WTC11 (cell line): ENCODE measurements around the gene PTPN7. TPM values are rescaled to one million over a fixed set of nuclear protein-coding genes. Genes with fewer than 3 reads are reported as not detected.

Experiments
- ATAC-seq: fragments of 200-7000 bp; cut with Tn5 transposase; 2 replicates; pipeline ENCODE4 v1.10.0; 2021; ENCODE audit warnings: mild to moderate bottlenecking, moderate library complexity
- CTCF ChIA-PET: fragments of 300-600 bp; sonication (Branson Sonifier 250); formaldehyde crosslinking; loops from one replicate; lab custom pipeline; 2021; ENCODE audit warnings: antibody characterized with exemption; lab: Charles Lee
- POLR2A ChIA-PET: fragments of 350-600 bp; sonication (Branson Sonifier 250); formaldehyde crosslinking; loops from one replicate; lab custom pipeline; 2021; ENCODE audit warnings: antibody characterized with exemption; lab: Charles Lee
- DNase-seq: peaks from one replicate; pipeline ENCODE4 v3.0.0; 2021; ENCODE audit warnings: low spot score
- H3K27ac Mint-ChIP-seq: 2 replicates; pipeline ENCODE4 v1.8.0; 2021; ENCODE audit warnings: mixed read lengths
- H3K27me3 Mint-ChIP-seq: 2 replicates; pipeline ENCODE4 v1.8.0; 2021; ENCODE audit warnings: low read depth, mild to moderate bottlenecking, moderate library complexity, mixed read lengths
- H3K36me3 Mint-ChIP-seq: 2 replicates; pipeline ENCODE4 v1.8.0; 2021; ENCODE audit warnings: mixed read lengths
- H3K4me1 Mint-ChIP-seq: 2 replicates; pipeline ENCODE4 v1.8.0; 2022; ENCODE audit warnings: mixed read lengths
- H3K4me3 Mint-ChIP-seq: 2 replicates; pipeline ENCODE4 v1.8.0; 2021; ENCODE audit warnings: mild to moderate bottlenecking, moderate library complexity, mixed read lengths
- H3K9me3 Mint-ChIP-seq: 2 replicates; pipeline ENCODE4 v1.8.0; 2021; ENCODE audit warnings: mixed read lengths
- ARID4B ChIP-seq: sonication (generic); formaldehyde crosslinking; IDR thresholded peaks from 2 replicates; pipeline ENCODE4 v1.8.0; 2023; ENCODE audit warnings: missing genetic modification reagents, mild to moderate bottlenecking, borderline replicate concordance
- ATF2 ChIP-seq: sonication (generic); formaldehyde crosslinking; IDR thresholded peaks from 2 replicates; pipeline ENCODE4 v1.8.1; 2022; ENCODE audit warnings: low read depth, missing genetic modification reagents, borderline replicate concordance
- ATF6 ChIP-seq: sonication (generic); formaldehyde crosslinking; IDR thresholded peaks from 2 replicates; pipeline ENCODE4 v1.8.1; 2023; ENCODE audit warnings: mild to moderate bottlenecking, missing genetic modification reagents
- EMX1 ChIP-seq: fragments of 250-450 bp; sonication (Bioruptor Pico); IDR thresholded peaks from 2 replicates; pipeline ENCODE4 v1.8.0; 2021; ENCODE audit warnings: mild to moderate bottlenecking
- NFATC4 ChIP-seq: fragments of 250-450 bp; sonication (Bioruptor Pico); IDR thresholded peaks from 2 replicates; pipeline ENCODE4 v1.9.0; 2021; ENCODE audit warnings: mild to moderate bottlenecking
- NFE2L1 ChIP-seq: sonication (generic); formaldehyde crosslinking; IDR thresholded peaks from 2 replicates; pipeline ENCODE4 v1.8.1; 2023; ENCODE audit warnings: missing genetic modification reagents
- NFYB ChIP-seq: sonication (generic); formaldehyde crosslinking; conservative IDR thresholded peaks from 2 replicates; pipeline ENCODE4 v1.8.0; 2022; ENCODE audit warnings: low read depth, missing genetic modification reagents
- NR1H2 ChIP-seq: sonication (generic); formaldehyde crosslinking; IDR thresholded peaks from 2 replicates; pipeline ENCODE4 v1.9.0; 2021; ENCODE audit warnings: mild to moderate bottlenecking, moderate library complexity, missing genetic modification reagents
- OVOL2 ChIP-seq: fragments of 250-450 bp; sonication (Bioruptor Pico); IDR thresholded peaks from 2 replicates; pipeline ENCODE4 v1.9.0; 2021; ENCODE audit warnings: mild to moderate bottlenecking, borderline replicate concordance
- RELA ChIP-seq: sonication (generic); formaldehyde crosslinking; IDR thresholded peaks from 2 replicates; pipeline ENCODE4 v1.8.1; 2022; ENCODE audit warnings: missing genetic modification reagents, mild to moderate bottlenecking, borderline replicate concordance
- SP1 ChIP-seq: sonication (generic); formaldehyde crosslinking; conservative IDR thresholded peaks from 2 replicates; pipeline ENCODE4 v1.8.1; 2022; ENCODE audit warnings: missing genetic modification reagents
- TEAD1 ChIP-seq: sonication (generic); formaldehyde crosslinking; IDR thresholded peaks from 2 replicates; pipeline ENCODE4 v1.8.0; 2022; ENCODE audit warnings: mild to moderate bottlenecking, missing genetic modification reagents
- ZNF138 ChIP-seq: sonication (generic); formaldehyde crosslinking; conservative IDR thresholded peaks from 2 replicates; pipeline ENCODE4 v1.8.1; 2022; ENCODE audit warnings: mild to moderate bottlenecking, moderate library complexity, missing genetic modification reagents
- ZNF423 ChIP-seq: fragments of 250-450 bp; sonication (Bioruptor Pico); IDR thresholded peaks from 2 replicates; pipeline ENCODE4 v2.1.2; 2022; ENCODE audit warnings: mild to moderate bottlenecking, moderate library complexity
- total RNA-seq: library from RNA; stranded (reverse); gene quantifications from 3 replicates; pipeline ENCODE4 v1.2.3, GENCODE V29; 2021
- TF ChIP-seq, protein P1 (sequence below): fragments of 250-450 bp; sonication (Bioruptor Pico); IDR thresholded peaks from 2 replicates; pipeline ENCODE4 v2.1.2; 2022; ENCODE audit warnings: mild to moderate bottlenecking, moderate library complexity
- TF ChIP-seq, protein P2 (sequence below): sonication (generic); formaldehyde crosslinking; conservative IDR thresholded peaks from 2 replicates; pipeline ENCODE4 v1.8.1; 2023; ENCODE audit warnings: mild to moderate bottlenecking, low read depth, missing genetic modification reagents, moderate library complexity
- TF ChIP-seq, protein P3 (sequence below): sonication (generic); formaldehyde crosslinking; IDR thresholded peaks from 2 replicates; pipeline ENCODE4 v1.8.0; 2022; ENCODE audit warnings: mild to moderate bottlenecking, missing genetic modification reagents

PTPN7 gene
- total RNA-seq, 1 experiment from 2014 or later: 0.98 TPM

DNA sequence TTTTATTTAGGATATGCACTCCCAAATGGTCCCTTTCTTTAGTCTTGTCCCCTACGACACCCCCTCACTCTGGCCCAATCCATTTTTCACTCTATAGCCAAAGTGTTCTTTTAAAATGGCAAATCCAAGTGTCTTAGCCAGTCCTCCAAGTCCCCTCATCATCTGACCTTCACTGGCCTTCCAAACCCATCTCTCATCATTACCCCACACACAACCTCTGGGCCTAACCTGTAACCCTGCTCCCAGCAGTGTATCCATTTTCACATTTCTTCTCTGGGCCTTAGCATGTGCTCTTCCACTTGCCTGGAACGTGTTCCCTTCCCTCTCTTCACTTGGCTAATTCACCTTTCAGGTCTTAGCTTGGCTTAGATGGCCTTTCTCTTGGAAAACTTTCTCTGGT lies 9.4 kb downstream of the PTPN7 start (continued):
- no peak for TF ChIP-seq ARID4B (CRISPR knock-in tag)

DNA sequence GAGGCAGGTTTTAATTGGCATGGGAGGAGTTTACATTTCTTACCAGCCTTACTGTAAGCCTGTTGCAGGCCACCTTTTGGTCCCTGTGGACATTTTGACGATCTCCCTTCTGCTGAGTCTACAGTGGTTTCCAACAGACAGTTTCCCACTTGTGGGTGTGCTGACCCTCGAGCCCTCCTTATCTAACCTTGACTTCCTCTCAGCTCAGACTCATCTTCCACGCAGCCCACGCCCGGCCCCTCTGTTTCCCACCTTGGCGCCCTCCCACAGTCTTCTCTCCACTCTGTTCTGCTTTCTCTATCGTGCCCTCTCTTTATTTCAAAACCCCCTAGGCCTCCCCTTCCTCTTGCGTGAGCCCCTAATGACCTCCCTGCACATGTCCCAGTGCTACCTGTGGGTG lies 9.8 kb downstream of the PTPN7 start:
- H3K9me3 Mint-ChIP-seq: no peaks in the 10 kb centered on the region
- ChIA-PET POLR2A (no interaction called here), CTCF (interaction anchor here (0.7 to 1.9 kb wide), 2 partner anchors 15 to 569 kb away, joined by 3 to 6 read pairs; no protein-coding TSS in a partner anchor)
- no peak overlapping the region for H3K4me3 Mint-ChIP-seq
- DNase-seq (no peak), ATAC-seq (no peak)
- peaks cover 2% of the 10 kb centered on the region for H3K27me3 Mint-ChIP-seq
- H3K27ac Mint-ChIP-seq: no peak overlapping the region
- peaks cover 10% of the 10 kb centered on the region for H3K4me1 Mint-ChIP-seq
- H3K36me3 Mint-ChIP-seq: no peaks in the 10 kb centered on the region
- TF ChIP-seq EMX1 (CRISPR knock-in tag) (no peak), ATF6 (CRISPR knock-in tag) (no peak), ZNF423 (CRISPR knock-in tag) (no peak), OVOL2 (CRISPR knock-in tag) (no peak), RELA (CRISPR knock-in tag) (no peak), NFATC4 (CRISPR knock-in tag) (no peak)

DNA sequence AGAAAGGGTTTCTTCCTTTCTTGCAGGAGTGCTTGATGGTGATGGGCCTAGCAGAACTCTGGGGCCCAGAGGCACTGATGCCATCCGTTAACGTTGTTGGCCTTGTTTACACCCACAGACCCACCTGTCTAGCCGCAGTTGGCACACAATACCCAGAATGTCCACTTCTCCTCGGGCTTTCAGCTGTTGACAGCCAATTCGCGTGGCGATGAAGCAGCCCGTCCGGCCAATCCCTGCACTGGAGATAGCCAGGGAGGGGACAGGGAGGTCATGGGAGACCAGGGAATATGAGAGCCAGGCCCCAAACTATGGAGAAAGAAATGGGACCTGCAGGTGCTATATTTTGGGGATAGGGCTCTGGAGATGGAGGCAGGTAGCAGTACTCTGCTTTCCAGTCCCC lies 10.2 kb downstream of the PTPN7 start:
- CTCF ChIA-PET: interaction anchor here (0.7 kb wide), 1 partner anchor 569 kb away, joined by 3 read pairs; no protein-coding TSS in a partner anchor
- peaks cover 6% of the 10 kb centered on the region for H3K27me3 Mint-ChIP-seq
- no peak for DNase-seq
- H3K4me1 Mint-ChIP-seq: peaks cover 14% of the 10 kb centered on the region
- no peak overlapping the region for H3K27ac Mint-ChIP-seq
- H3K36me3 Mint-ChIP-seq: no peaks in the 10 kb centered on the region
- H3K9me3 Mint-ChIP-seq: no peaks in the 10 kb centered on the region
- TF ChIP-seq ZNF138 (CRISPR knock-in tag) (no peak), NR1H2 (CRISPR knock-in tag) (no peak)
- TF ChIP-seq, all 79 proteins: peak for 0
- POLR2A ChIA-PET: no interaction called here
- no peak overlapping the region for H3K4me3 Mint-ChIP-seq
- ATAC-seq: no peak

- CTCF ChIA-PET: no interaction called here
- ATAC-seq: no peak
- TF ChIP-seq, protein P1, sequence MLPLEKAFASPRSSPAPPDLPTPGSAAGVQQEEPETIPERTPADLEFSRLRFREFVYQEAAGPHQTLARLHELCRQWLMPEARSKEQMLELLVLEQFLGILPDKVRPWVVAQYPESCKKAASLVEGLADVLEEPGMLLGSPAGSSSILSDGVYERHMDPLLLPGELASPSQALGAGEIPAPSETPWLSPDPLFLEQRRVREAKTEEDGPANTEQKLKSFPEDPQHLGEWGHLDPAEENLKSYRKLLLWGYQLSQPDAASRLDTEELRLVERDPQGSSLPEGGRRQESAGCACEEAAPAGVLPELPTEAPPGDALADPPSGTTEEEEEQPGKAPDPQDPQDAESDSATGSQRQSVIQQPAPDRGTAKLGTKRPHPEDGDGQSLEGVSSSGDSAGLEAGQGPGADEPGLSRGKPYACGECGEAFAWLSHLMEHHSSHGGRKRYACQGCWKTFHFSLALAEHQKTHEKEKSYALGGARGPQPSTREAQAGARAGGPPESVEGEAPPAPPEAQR (CRISPR knock-in tag): no peak
- TF ChIP-seq TEAD1 (CRISPR knock-in tag) (no peak), NFE2L1 (CRISPR knock-in tag) (no peak), ATF2 (CRISPR knock-in tag) (no peak), NFYB (CRISPR knock-in tag) (no peak), SP1 (no peak)
- TF ChIP-seq, protein P2, sequence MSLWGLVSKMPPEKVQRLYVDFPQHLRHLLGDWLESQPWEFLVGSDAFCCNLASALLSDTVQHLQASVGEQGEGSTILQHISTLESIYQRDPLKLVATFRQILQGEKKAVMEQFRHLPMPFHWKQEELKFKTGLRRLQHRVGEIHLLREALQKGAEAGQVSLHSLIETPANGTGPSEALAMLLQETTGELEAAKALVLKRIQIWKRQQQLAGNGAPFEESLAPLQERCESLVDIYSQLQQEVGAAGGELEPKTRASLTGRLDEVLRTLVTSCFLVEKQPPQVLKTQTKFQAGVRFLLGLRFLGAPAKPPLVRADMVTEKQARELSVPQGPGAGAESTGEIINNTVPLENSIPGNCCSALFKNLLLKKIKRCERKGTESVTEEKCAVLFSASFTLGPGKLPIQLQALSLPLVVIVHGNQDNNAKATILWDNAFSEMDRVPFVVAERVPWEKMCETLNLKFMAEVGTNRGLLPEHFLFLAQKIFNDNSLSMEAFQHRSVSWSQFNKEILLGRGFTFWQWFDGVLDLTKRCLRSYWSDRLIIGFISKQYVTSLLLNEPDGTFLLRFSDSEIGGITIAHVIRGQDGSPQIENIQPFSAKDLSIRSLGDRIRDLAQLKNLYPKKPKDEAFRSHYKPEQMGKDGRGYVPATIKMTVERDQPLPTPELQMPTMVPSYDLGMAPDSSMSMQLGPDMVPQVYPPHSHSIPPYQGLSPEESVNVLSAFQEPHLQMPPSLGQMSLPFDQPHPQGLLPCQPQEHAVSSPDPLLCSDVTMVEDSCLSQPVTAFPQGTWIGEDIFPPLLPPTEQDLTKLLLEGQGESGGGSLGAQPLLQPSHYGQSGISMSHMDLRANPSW (CRISPR knock-in tag): no peak
- TF ChIP-seq, protein P3, sequence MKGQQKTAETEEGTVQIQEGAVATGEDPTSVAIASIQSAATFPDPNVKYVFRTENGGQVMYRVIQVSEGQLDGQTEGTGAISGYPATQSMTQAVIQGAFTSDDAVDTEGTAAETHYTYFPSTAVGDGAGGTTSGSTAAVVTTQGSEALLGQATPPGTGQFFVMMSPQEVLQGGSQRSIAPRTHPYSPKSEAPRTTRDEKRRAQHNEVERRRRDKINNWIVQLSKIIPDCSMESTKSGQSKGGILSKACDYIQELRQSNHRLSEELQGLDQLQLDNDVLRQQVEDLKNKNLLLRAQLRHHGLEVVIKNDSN (CRISPR knock-in tag): no peak
Measured at GRCh38 chr1:202149566-202149965, 10.8 kb downstream of the PTPN7 start.

More at GRCh38 chr1:202149566-202149965, 10.8 kb downstream of the PTPN7 start:
- H3K4me3 Mint-ChIP-seq: no peak overlapping the region
- DNase-seq: no peak
- POLR2A ChIA-PET: no interaction called here
- H3K36me3 Mint-ChIP-seq: no peaks in the 10 kb centered on the region
- no peak overlapping the region for H3K27ac Mint-ChIP-seq
- H3K27me3 Mint-ChIP-seq: peaks cover 7% of the 10 kb centered on the region
- peaks cover 13% of the 10 kb centered on the region for H3K4me1 Mint-ChIP-seq
- no peaks in the 10 kb centered on the region for H3K9me3 Mint-ChIP-seq
